MM.1S (cell line): Measurements from ENCODE around the gene NFX1.

ENCODE experiments used
- DNase-seq: peaks from one replicate; pipeline ENCODE4 v3.0.0-alpha.2; 2015
- H2AFZ ChIP-seq: fragments of 300-600 bp; sonication (generic); 2 replicates; pipeline ENCODE4 v1.6.0; 2016; ENCODE audit warnings: antibody characterized with exemption, low read length
- H3F3A ChIP-seq: fragments of 300-600 bp; sonication (generic); 2 replicates; pipeline ENCODE4 v1.6.1; 2016; ENCODE audit warnings: mild to moderate bottlenecking, antibody characterized with exemption, low read length, moderate library complexity, mixed read lengths; ENCODE audit not compliant: insufficient read depth
- H3K27ac ChIP-seq: fragments of 300-600 bp; sonication (generic); 2 replicates; pipeline ENCODE4 v1.5.1; 2016; ENCODE audit warnings: mild to moderate bottlenecking, low read length
- H3K27me3 ChIP-seq: fragments of 300-600 bp; sonication (generic); replicated peaks from 2 replicates; pipeline ENCODE4 v1.6.0; 2016; ENCODE audit warnings: low read length; ENCODE audit not compliant: insufficient read depth
- H3K36me3 ChIP-seq: fragments of 300-600 bp; sonication (generic); replicated peaks from 2 replicates; pipeline ENCODE4 v1.6.1; 2016; ENCODE audit warnings: mild to moderate bottlenecking, low read length, mixed read lengths; ENCODE audit not compliant: insufficient read depth
- H3K4me1 ChIP-seq: fragments of 300-600 bp; sonication (generic); 2 replicates; pipeline ENCODE4 v1.6.1; 2016; ENCODE audit warnings: low read length, mixed read lengths
- H3K4me2 ChIP-seq: fragments of 300-600 bp; sonication (generic); 2 replicates; pipeline ENCODE4 v1.6.0; 2016; ENCODE audit warnings: low read depth, low read length
- H3K4me3 ChIP-seq: fragments of 300-600 bp; sonication (generic); 2 replicates; pipeline ENCODE4 v1.5.1; 2016; ENCODE audit warnings: low read length, mixed read lengths
- H3K79me2 ChIP-seq: fragments of 300-600 bp; sonication (generic); 2 replicates; pipeline ENCODE4 v1.6.1; 2016; ENCODE audit warnings: mixed run types, low read length, mixed read lengths
- H3K9ac ChIP-seq: fragments of 300-600 bp; sonication (generic); 2 replicates; pipeline ENCODE4 v1.6.1; 2016; ENCODE audit warnings: low read length, mixed read lengths
- H3K9me2 ChIP-seq: fragments of 300-600 bp; sonication (generic); replicated peaks from 2 replicates; pipeline ENCODE4 v1.6.1; 2016; ENCODE audit warnings: mild to moderate bottlenecking, low read length, mixed read lengths; ENCODE audit not compliant: insufficient read depth
- H3K9me3 ChIP-seq: fragments of 300-600 bp; sonication (generic); replicated peaks from 2 replicates; pipeline ENCODE4 v1.6.1; 2016; ENCODE audit warnings: mild to moderate bottlenecking, low read length, mixed read lengths; ENCODE audit not compliant: insufficient read depth
- H4K20me1 ChIP-seq: fragments of 300-600 bp; sonication (generic); 2 replicates; pipeline ENCODE4 v1.6.1; 2016; ENCODE audit warnings: mild to moderate bottlenecking, low read length, moderate library complexity, mixed read lengths; ENCODE audit not compliant: insufficient read depth
- CTCF ChIP-seq: fragments of 300-600 bp; sonication (generic); IDR thresholded peaks from 2 replicates; pipeline ENCODE4 v1.5.1; 2016; ENCODE audit warnings: antibody characterized with exemption, low read length, mixed read lengths
- EZH2 ChIP-seq: fragments of 300-600 bp; sonication (generic); optimal IDR thresholded peaks from 2 replicates; pipeline ENCODE3; 2017; ENCODE audit warnings: low read depth, mild to moderate bottlenecking, antibody characterized with exemption, low read length, mixed read lengths
- EZH2phosphoT487 ChIP-seq: fragments of 300-600 bp; sonication (generic); IDR thresholded peaks from 2 replicates; pipeline ENCODE4 v1.6.1; 2018; ENCODE audit warnings: antibody characterized with exemption, low read length

The NFX1 gene

GRCh38 chr9:33264473-33265177 lies 25.7 kb upstream of the NFX1 start, which contains the start of the genes BAG1 and CHMP5:
BAG1 (minus strand) TSS chr9:33264708.
CHMP5 (plus strand) TSS chr9:33265049; CDS start chr9:33265079, 30 bp downstream.
- Histone ChIP-seq H2AFZ (peak within 1 kb of the TSS; percentile 80), H3K9me2 (no peaks in the 10 kb centered on the region), H3K27me3 (no peaks in the 10 kb centered on the region), H3F3A (no peaks in the 10 kb centered on the region), H3K36me3 (peaks cover 22% of the 10 kb centered on the region; the same call in 1 of the 2 replicates), H4K20me1 (no peaks in the 10 kb centered on the region), H3K9ac (peak within 1 kb of the TSS; percentile 90), H3K27ac (peak within 1 kb of the TSS; percentile 74), H3K4me2 (peak within 1 kb of the TSS; percentile 99), H3K4me1 (peaks cover 6% of the 10 kb centered on the region; the same call in 1 of the 2 replicates), H3K9me3 (no peaks in the 10 kb centered on the region), H3K4me3 (peak within 1 kb of the TSS; percentile 99), H3K79me2 (peaks cover 62% of the 10 kb centered on the region)
- peak; percentile 99 for DNase-seq
- no peak for TF ChIP-seq EZH2phosphoT487

GRCh38 chr9:33265211-33265865 lies 25.0 kb upstream of the NFX1 start:
- H2AFZ ChIP-seq = peak overlapping the region; percentile 67
- peak overlapping the region; percentile 99 for H3K4me2 ChIP-seq
- TF ChIP-seq EZH2 = no peak
- no peaks in the 10 kb centered on the region for H3K27me3 ChIP-seq
- no peaks in the 10 kb centered on the region for H3F3A ChIP-seq
- H3K27ac ChIP-seq = peak overlapping the region; percentile 74; the same call in 1 of the 2 replicates
- no peak for DNase-seq
- peaks cover 15% of the 10 kb centered on the region; the same call in 1 of the 2 replicates for H3K36me3 ChIP-seq
- H3K9ac ChIP-seq = peak overlapping the region; percentile 80
- H3K9me2 ChIP-seq = no peaks in the 10 kb centered on the region
- H3K4me3 ChIP-seq = peak overlapping the region; percentile 99
- H3K79me2 ChIP-seq = peaks cover 55% of the 10 kb centered on the region
- H3K9me3 ChIP-seq = no peaks in the 10 kb centered on the region
- no peaks in the 10 kb centered on the region for H4K20me1 ChIP-seq
- H3K4me1 ChIP-seq = peaks cover 6% of the 10 kb centered on the region; the same call in 1 of the 2 replicates

- no peaks in the 10 kb centered on the region for H3F3A ChIP-seq
- no peak overlapping the region for H2AFZ ChIP-seq
- no peaks in the 10 kb centered on the region for H4K20me1 ChIP-seq
- H3K27ac ChIP-seq = no peak overlapping the region
- H3K4me2 ChIP-seq = no peak overlapping the region
- peaks cover 37% of the 10 kb centered on the region for H3K79me2 ChIP-seq
- no peaks in the 10 kb centered on the region for H3K9me3 ChIP-seq
- TF ChIP-seq CTCF (no peak), EZH2 (no peak), EZH2phosphoT487 (no peak)
- no peak for DNase-seq
- peaks cover 4% of the 10 kb centered on the region; the same call in 1 of the 2 replicates for H3K36me3 ChIP-seq
- no peak overlapping the region for H3K4me3 ChIP-seq
- no peaks in the 10 kb centered on the region for H3K9me2 ChIP-seq
- no peak overlapping the region for H3K9ac ChIP-seq
- H3K4me1 ChIP-seq = peaks cover 6% of the 10 kb centered on the region; the same call in 1 of the 2 replicates
- no peaks in the 10 kb centered on the region for H3K27me3 ChIP-seq
These were observed 23.1 kb upstream of the NFX1 start for GRCh38 chr9:33267151-33267767.

- no peak overlapping the region for H3K4me2 ChIP-seq
- H3K4me1 ChIP-seq = peaks cover 6% of the 10 kb centered on the region; the same call in 1 of the 2 replicates
- H3K36me3 ChIP-seq = 0 out of 2 replicates have a peak, but pooled peaks cover 4% of the 10 kb centered on the region
- H3K27me3 ChIP-seq = no peaks in the 10 kb centered on the region
- H3K9me3 ChIP-seq = no peaks in the 10 kb centered on the region
- no peak for TF ChIP-seq CTCF
- no peak for TF ChIP-seq EZH2
- H2AFZ ChIP-seq = no peak overlapping the region
- no peak overlapping the region for H3K9ac ChIP-seq
- H3K27ac ChIP-seq = no peak overlapping the region
- DNase-seq = no peak
- peaks cover 15% of the 10 kb centered on the region for H3K79me2 ChIP-seq
- no peaks in the 10 kb centered on the region for H3F3A ChIP-seq
- no peaks in the 10 kb centered on the region for H3K9me2 ChIP-seq
- no peak overlapping the region for H3K4me3 ChIP-seq
- H4K20me1 ChIP-seq = no peaks in the 10 kb centered on the region
These were observed 20.2 kb upstream of the NFX1 start for GRCh38 chr9:33270146-33270545.
